Left renal pelvis (tissue), 4 donors: ENCODE data around the gene PAX9. TPM values are rescaled to one million over a fixed set of nuclear protein-coding genes. Genes with fewer than 3 reads are reported as not detected.

Source experiments
- DNase-seq, 4 donors: peaks; one replicate each; pipeline ENCODE4 v3.0.0-alpha.2; 2013; ENCODE audit warnings: low read depth in 4 of 4, low spot score in 3 of 4
- polyA plus RNA-seq, 4 donors: library from polyadenylated mRNA; unstranded; fragments of 120-200 nt; gene quantifications; one replicate each; pipeline ENCODE4 v1.2.1, GENCODE V29; 2013; ENCODE audit not compliant: insufficient read length in 4 of 4

PAX9 gene
- polyA plus RNA-seq, 4 donors: 0.26 to 0.52 (median 0.29) TPM

- no peak for DNase-seq
These were observed 60.2 kb downstream of the PAX9 start for GRCh38 chr14:36721877-36722276.

- no peak for DNase-seq
These were observed 61.9 kb downstream of the PAX9 start for GRCh38 chr14:36723530-36723929.

GRCh38 chr14:36724162-36724561, 62.5 kb downstream of the PAX9 start:
- DNase-seq: no peak

GRCh38 chr14:36726128-36726527, 64.5 kb downstream of the PAX9 start:
- no peak for DNase-seq

Other genes with a start within 250 kb of the PAX9 start
- under 1 TPM in 2 of 4 donors, not detected in 2; 0.52 TPM for gene NKX2-1, start 141.6 kb upstream of the PAX9 start, polyA plus RNA-seq
- gene NKX2-8, start 79.2 kb upstream of the PAX9 start, polyA plus RNA-seq: not detected